CD4-positive, alpha-beta memory T cell (primary cell): Measurements from ENCODE around the gene CCZ1. TPM values are rescaled to one million over a fixed set of nuclear protein-coding genes. Genes with fewer than 3 reads are reported as not detected.
"Not testable (repeated sequence)": the region's sequence is repeated elsewhere in the genome, so short reads cannot be mapped to it uniquely, and the experiment has no call there.

Source experiments
- CTCF ChIA-PET: fragments of 350-600 bp; sonication (Branson Sonifier 250); formaldehyde crosslinking; loops from one replicate; lab custom pipeline; 2021; ENCODE audit warnings: inconsistent platforms; ENCODE audit not compliant: partially characterized antibody; lab: Charles Lee
- POLR2A ChIA-PET: fragments of 350-600 bp; sonication (Branson Sonifier 250); formaldehyde crosslinking; loops from one replicate; lab custom pipeline; 2021; ENCODE audit not compliant: partially characterized antibody; lab: Charles Lee
- DNase-seq, 5 donors: peaks; one replicate each; pipeline versions ENCODE4 v3.0.0 to v3.0.0-alpha.2; 2020 to 2022; ENCODE audit warnings: mixed read lengths in 1 of 5
- H3K27ac ChIP-seq: one replicate; pipeline ENCODE4 v1.7.0; 2013; ENCODE audit warnings: low read depth, low read length
- H3K27me3 ChIP-seq: 2 replicates; pipeline ENCODE4 v1.7.0; 2013; ENCODE audit warnings: mild to moderate bottlenecking, low read length, moderate library complexity; ENCODE audit not compliant: insufficient read depth
- H3K36me3 ChIP-seq: 2 replicates; pipeline ENCODE4 v1.7.0; 2013; ENCODE audit warnings: mild to moderate bottlenecking, low read length, moderate library complexity; ENCODE audit not compliant: insufficient read depth
- H3K4me1 ChIP-seq: 2 replicates; pipeline ENCODE4 v1.7.0; 2013; ENCODE audit warnings: mild to moderate bottlenecking, low read length, moderate library complexity; ENCODE audit not compliant: insufficient read depth
- H3K4me3 ChIP-seq, 2 donors: one replicate each; pipeline ENCODE4 v1.7.0; 2013; ENCODE audit warnings: low read length in 2 of 2, mild to moderate bottlenecking in 1 of 2
- H3K9me3 ChIP-seq, 2 donors: one replicate each; pipeline ENCODE4 v1.7.0; 2013; ENCODE audit warnings: low read length in 2 of 2, control low read depth in 1 of 2; ENCODE audit not compliant: control insufficient read depth in 1 of 2
- H3K27ac Mint-ChIP-seq, 7 donors: one replicate each; pipeline ENCODE4 v1.8.0; 2020 to 2021; ENCODE audit warnings: mixed read lengths in 7 of 7, mild to moderate bottlenecking in 6 of 7, inconsistent platforms in 3 of 7, moderate library complexity in 3 of 7
- H3K27me3 Mint-ChIP-seq, 2 donors: one replicate each; pipeline ENCODE4 v1.8.0; 2020 to 2021; ENCODE audit warnings: mixed read lengths in 2 of 2
- H3K36me3 Mint-ChIP-seq, 2 donors: one replicate each; pipeline ENCODE4 v1.8.0; 2020 to 2021; ENCODE audit warnings: mixed read lengths in 2 of 2, inconsistent platforms in 1 of 2, mild to moderate bottlenecking in 1 of 2
- H3K4me1 Mint-ChIP-seq, 4 donors: one replicate each; pipeline ENCODE4 v1.8.0; 2020 to 2021; ENCODE audit warnings: mixed read lengths in 4 of 4, mild to moderate bottlenecking in 1 of 4
- H3K4me3 Mint-ChIP-seq, 8 donors: one replicate each; pipeline ENCODE4 v1.8.0; 2020 to 2021; ENCODE audit warnings: mixed read lengths in 8 of 8, mild to moderate bottlenecking in 7 of 8, moderate library complexity in 6 of 8, inconsistent platforms in 3 of 8
- H3K9me3 Mint-ChIP-seq, 8 donors: one replicate each; pipeline ENCODE4 v1.8.0; 2020 to 2021; ENCODE audit warnings: mixed read lengths in 8 of 8, mild to moderate bottlenecking in 5 of 8, inconsistent platforms in 3 of 8, moderate library complexity in 1 of 8
- intact Hi-C: fragments of 100-400 bp; cut with micrococcal nuclease; formaldehyde crosslinking; loops from one replicate; pipeline ENCODE4 v1.15.1; 2023
- polyA plus RNA-seq, 2 donors: library from polyadenylated mRNA; unstranded; fragments of 300-500 nt; fragmentation: Illumina TruSeq; gene quantifications; one replicate each; pipeline ENCODE4 v1.2.3, GENCODE V29; 2021
- total RNA-seq, 2 experiments: library from RNA; stranded (reverse); gene quantifications; one replicate each; pipeline ENCODE4 v1.2.3, GENCODE V29; 2021

The CCZ1 gene
- total and polyA plus RNA-seq, 4 experiments from 2014 or later = 46.8 to 78.0 (median 65.1) TPM

DNA sequence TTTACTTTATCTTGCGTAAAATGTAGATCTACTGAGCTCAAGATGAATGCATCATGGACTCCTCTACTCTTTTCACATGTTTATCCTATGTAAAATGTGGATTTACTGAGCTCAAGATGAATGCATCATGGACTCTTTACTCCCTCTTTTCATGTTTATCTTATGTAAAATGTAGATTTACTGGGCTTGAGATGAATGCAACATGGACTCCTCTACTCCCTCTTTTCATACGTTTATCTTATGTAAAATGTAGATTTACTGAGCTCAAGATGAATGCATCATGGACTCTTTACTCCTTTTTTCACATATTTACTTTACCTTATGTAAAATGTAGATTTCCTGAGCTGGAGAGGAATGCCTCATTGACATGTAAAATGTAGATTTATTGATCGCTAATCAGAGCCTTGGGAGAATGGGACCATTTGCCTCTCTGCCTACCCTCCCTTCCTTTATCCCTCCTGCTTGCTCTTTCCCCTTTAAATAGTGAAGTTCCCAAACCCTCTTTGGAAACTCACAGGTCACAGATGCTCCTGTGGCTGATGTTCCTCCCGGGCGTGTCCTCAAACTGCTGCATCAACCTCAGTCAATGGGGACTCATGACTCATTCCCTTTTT is 35.7 kb upstream of the CCZ1 start:
- H3K36me3 ChIP-seq, H3K9me3 ChIP-seq, H3K4me1 ChIP-seq, H3K27me3 ChIP-seq, DNase-seq, H3K4me3 Mint-ChIP-seq, POLR2A ChIA-PET, H3K9me3 Mint-ChIP-seq, H3K27me3 Mint-ChIP-seq, intact Hi-C loops, H3K4me3 ChIP-seq, H3K27ac ChIP-seq: not testable (repeated sequence)
- CTCF ChIA-PET = interaction anchor here (0.6 to 1.1 kb wide), 2 partner anchors 30 to 59 kb away, joined by 3 to 5 read pairs; no protein-coding TSS in a partner anchor
- peaks cover 2 to 22% of the 10 kb centered on the region in 2 donors for H3K36me3 Mint-ChIP-seq
- H3K27ac Mint-ChIP-seq = peak overlapping the region in 2 of 7 donors; percentile 46 to 64
- peaks cover 9 to 16% (median 11%) of the 10 kb centered on the region in 4 donors for H3K4me1 Mint-ChIP-seq

GRCh38 chr7:5865279-5865931 is 33.1 kb upstream of the CCZ1 start:
- intact Hi-C loops, H3K27ac ChIP-seq: not testable (repeated sequence)

GRCh38 chr7:5867060-5867459 is 31.5 kb upstream of the CCZ1 start:
- Histone ChIP-seq H3K36me3 (no peaks in the 10 kb centered on the region), H3K4me1 (no peaks in the 10 kb centered on the region), H3K4me3 (no peak overlapping the region), H3K9me3 (no peaks in the 10 kb centered on the region), H3K27me3 (no peaks in the 10 kb centered on the region), H3K27ac (no peak overlapping the region)
- Mint-ChIP-seq H3K36me3 (peaks cover 0 to 27% of the 10 kb centered on the region in 2 donors), H3K4me3 (no peak overlapping the region), H3K27me3 (peaks cover 0 to 1% of the 10 kb centered on the region in 2 donors), H3K4me1 (peaks cover 0 to 2% (median under 1%) of the 10 kb centered on the region in 4 donors), H3K27ac (peak overlapping the region in 2 of 7 donors; percentile 32 to 69), H3K9me3 (no peaks in the 10 kb centered on the region)
- intact Hi-C loops = no loop called here
- ChIA-PET POLR2A (no interaction called here), CTCF (no interaction called here)
- no peak for DNase-seq

More at GRCh38 chr7:5865279-5865931, 33.1 kb upstream of the CCZ1 start:
- DNase-seq, POLR2A ChIA-PET, H3K4me3 ChIP-seq, H3K27me3 ChIP-seq, H3K27me3 Mint-ChIP-seq, H3K9me3 Mint-ChIP-seq, H3K9me3 ChIP-seq, H3K4me3 Mint-ChIP-seq, H3K4me1 Mint-ChIP-seq, H3K4me1 ChIP-seq, H3K36me3 ChIP-seq: not testable (repeated sequence)
- Mint-ChIP-seq H3K27ac (peak overlapping the region in 2 of 7 donors; percentile 31 to 72), H3K36me3 (peaks cover 0 to 29% of the 10 kb centered on the region in 2 donors)
- CTCF ChIA-PET = interaction anchor here (2.0 kb wide), 1 partner anchor 9 kb away, joined by 6 read pairs; no protein-coding TSS in a partner anchor

DNA sequence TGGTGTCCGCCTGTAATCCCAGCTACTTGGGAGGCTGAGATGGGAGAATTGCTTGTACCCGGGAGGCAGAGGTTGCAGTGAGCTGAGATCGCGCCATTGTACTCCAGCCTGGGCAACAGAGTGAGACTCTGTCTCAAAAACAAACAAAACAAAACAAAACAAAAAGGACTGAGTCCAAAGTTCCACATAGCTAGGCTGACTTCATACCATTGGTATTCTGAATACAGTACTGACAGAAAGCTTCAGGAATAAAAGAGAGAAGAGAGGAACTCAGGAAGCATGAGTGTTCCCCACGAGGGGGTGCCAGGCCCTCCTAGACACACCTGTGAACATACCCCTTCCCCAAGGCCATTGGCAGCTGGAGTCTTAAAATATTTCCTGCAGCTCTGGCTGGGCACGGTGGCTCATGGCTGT is 29.6 kb upstream of the CCZ1 start:
- H3K27me3 Mint-ChIP-seq, H3K4me1 Mint-ChIP-seq, H3K9me3 Mint-ChIP-seq, H3K27ac ChIP-seq, H3K27me3 ChIP-seq, H3K4me1 ChIP-seq, H3K36me3 ChIP-seq, H3K4me3 ChIP-seq, intact Hi-C loops, DNase-seq, H3K4me3 Mint-ChIP-seq, H3K27ac Mint-ChIP-seq, H3K9me3 ChIP-seq: not testable (repeated sequence)
- ChIA-PET POLR2A (interaction anchor here (1.3 kb wide), 1 partner anchor 10 kb away, joined by 3 read pairs; no protein-coding TSS in a partner anchor), CTCF (interaction anchor here (2.5 kb wide), 1 partner anchor 12 kb away, joined by 7 read pairs; no protein-coding TSS in a partner anchor)
- H3K36me3 Mint-ChIP-seq = peaks cover 0 to 16% of the 10 kb centered on the region in 2 donors

- POLR2A ChIA-PET = interaction anchor here (1.3 kb wide), 1 partner anchor 11 kb away, joined by 3 read pairs; no protein-coding TSS in a partner anchor
- Histone ChIP-seq H3K4me3 (no peak overlapping the region), H3K36me3 (no peaks in the 10 kb centered on the region), H3K9me3 (no peaks in the 10 kb centered on the region), H3K27ac (no peak overlapping the region), H3K4me1 (no peaks in the 10 kb centered on the region), H3K27me3 (no peaks in the 10 kb centered on the region)
- no peak overlapping the region for H3K4me3 Mint-ChIP-seq
- no peaks in the 10 kb centered on the region for H3K9me3 Mint-ChIP-seq
- intact Hi-C loops = no loop called here
- H3K4me1 Mint-ChIP-seq = peaks cover 0 to 2% (median under 1%) of the 10 kb centered on the region in 4 donors
- no peak for DNase-seq
- no peaks in the 10 kb centered on the region for H3K27me3 Mint-ChIP-seq
- CTCF ChIA-PET = interaction anchor here (0.9 to 2.5 kb wide), 2 partner anchors 13 to 127 kb away, joined by 4 to 7 read pairs; no protein-coding TSS in a partner anchor
- no peak overlapping the region for H3K27ac Mint-ChIP-seq
- peaks cover 0 to 16% of the 10 kb centered on the region in 2 donors for H3K36me3 Mint-ChIP-seq
Observed at GRCh38 chr7:5869691-5870090, 28.8 kb upstream of the CCZ1 start.

DNA sequence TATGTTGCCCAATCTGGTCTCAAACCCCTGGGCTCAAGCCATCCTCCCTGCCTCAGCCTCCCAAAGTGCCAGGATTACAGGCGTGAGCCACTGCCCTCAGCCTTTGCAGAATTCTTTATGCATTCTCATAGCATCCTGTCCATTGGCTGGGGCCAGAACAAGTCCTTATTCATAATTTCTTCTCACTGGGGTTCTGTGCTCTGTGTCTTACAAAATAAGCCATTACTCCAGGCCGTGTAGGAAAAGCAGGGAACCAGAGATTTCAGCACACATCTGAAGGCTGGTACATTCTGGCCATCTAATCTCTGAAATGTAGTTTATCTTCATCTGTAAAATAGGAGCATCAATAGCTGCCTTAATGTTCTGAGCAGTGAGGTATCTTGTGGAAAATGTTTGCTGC is 28.2 kb upstream of the CCZ1 start:
- Mint-ChIP-seq H3K27ac (no peak overlapping the region), H3K36me3 (peaks cover 0 to 16% of the 10 kb centered on the region in 2 donors), H3K9me3 (no peaks in the 10 kb centered on the region), H3K4me3 (no peak overlapping the region), H3K27me3 (no peaks in the 10 kb centered on the region), H3K4me1 (peaks cover 0 to 1% (median 0%) of the 10 kb centered on the region in 4 donors)
- Histone ChIP-seq H3K27me3 (no peaks in the 10 kb centered on the region), H3K27ac (no peak overlapping the region), H3K4me3 (no peak overlapping the region), H3K4me1 (no peaks in the 10 kb centered on the region), H3K9me3 (no peaks in the 10 kb centered on the region), H3K36me3 (no peaks in the 10 kb centered on the region)
- ChIA-PET POLR2A (interaction anchor here (0.6 to 1.3 kb wide), 2 partner anchors 12 to 485 kb away, joined by 3 read pairs; no protein-coding TSS in a partner anchor), CTCF (interaction anchor here (0.9 kb wide), 1 partner anchor 127 kb away, joined by 4 read pairs; no protein-coding TSS in a partner anchor)
- DNase-seq = no peak
- intact Hi-C loops = no loop called here

DNA sequence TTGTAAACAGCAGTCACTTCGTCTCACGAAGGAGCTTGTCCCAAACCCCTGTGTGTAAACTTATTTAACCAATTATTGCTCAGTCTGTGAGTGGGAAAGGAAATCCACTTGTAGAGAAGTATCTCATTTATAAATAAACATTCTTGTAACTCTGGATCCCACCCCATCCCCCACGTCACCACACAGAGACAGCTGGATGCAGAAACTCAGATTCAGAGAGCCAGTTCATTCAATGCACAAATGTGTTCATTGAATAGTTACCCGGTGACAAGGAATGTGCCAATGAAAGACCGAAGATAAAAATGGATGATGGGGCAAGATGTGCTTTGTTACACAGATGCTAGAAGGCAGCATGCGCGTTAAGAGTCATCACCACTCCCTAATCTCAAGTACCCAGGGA is 26.2 kb upstream of the CCZ1 start:
- no peak overlapping the region for H3K27ac Mint-ChIP-seq

More for the DNA sequence above, 26.2 kb upstream of the CCZ1 start:
- Histone ChIP-seq H3K4me1 (no peaks in the 10 kb centered on the region), H3K9me3 (no peaks in the 10 kb centered on the region), H3K4me3 (no peak overlapping the region), H3K27me3 (no peaks in the 10 kb centered on the region), H3K36me3 (no peaks in the 10 kb centered on the region), H3K27ac (no peak overlapping the region)
- intact Hi-C loops = no loop called here
- no peaks in the 10 kb centered on the region for H3K27me3 Mint-ChIP-seq
- DNase-seq = no peak
- peaks cover 0 to 1% (median 0%) of the 10 kb centered on the region in 4 donors for H3K4me1 Mint-ChIP-seq
- ChIA-PET CTCF (interaction anchor here (1.2 kb wide), 1 partner anchor 44 kb away, joined by 5 read pairs; no protein-coding TSS in a partner anchor), POLR2A (no interaction called here)
- H3K9me3 Mint-ChIP-seq = no peaks in the 10 kb centered on the region
- H3K36me3 Mint-ChIP-seq = peaks cover 0 to 12% of the 10 kb centered on the region in 2 donors
- H3K4me3 Mint-ChIP-seq = no peak overlapping the region
